Right forelimb (tissue), 1 donor: ENCODE data around the gene TAP1.
"Not testable (repeated sequence)": the region's sequence is repeated elsewhere in the genome, so short reads cannot be mapped to it uniquely, and the experiment has no call there.

Source experiments
- DNase-seq: peaks from one replicate; pipeline ENCODE4 v3.0.0-alpha.2; 2018

Gene TAP1

GRCh38 chr6:32853541-32854375, at the start of gene TAP1, which contains the start of gene PSMB9:
TSS of gene TAP1 (minus strand) at chr6:32853704. CDS start at chr6:32853636, 68 bp downstream.
TSS of gene PSMB9 (plus strand) at chr6:32854192. CDS start at chr6:32854230, 38 bp downstream.
- peak; percentile 93 for DNase-seq

- DNase-seq: no peak
Observed at GRCh38 chr6:32895006-32895345, 41.5 kb upstream of the TAP1 start.

- peak; percentile 97 for DNase-seq
Observed at GRCh38 chr6:32894085-32895005, 40.8 kb upstream of the TAP1 start.

GRCh38 chr6:32890831-32891230, 37.3 kb upstream of the TAP1 start:
- no peak for DNase-seq

GRCh38 chr6:32889533-32889932, 36.0 kb upstream of the TAP1 start:
- no peak for DNase-seq

GRCh38 chr6:32888576-32888975, 35.1 kb upstream of the TAP1 start:
- no peak for DNase-seq

- DNase-seq: no peak
Observed at GRCh38 chr6:32887616-32888015, 34.1 kb upstream of the TAP1 start.

GRCh38 chr6:32886681-32887383, 33.3 kb upstream of the TAP1 start:
- DNase-seq: no peak

- no peak for DNase-seq
Observed at GRCh38 chr6:32885698-32886286, 32.3 kb upstream of the TAP1 start.

GRCh38 chr6:32883789-32884188, 30.3 kb upstream of the TAP1 start:
- DNase-seq: no peak

- no peak for DNase-seq
Observed at GRCh38 chr6:32882879-32883250, 29.4 kb upstream of the TAP1 start.

- DNase-seq: not testable (repeated sequence)
Observed at GRCh38 chr6:32880962-32881361, 27.5 kb upstream of the TAP1 start.

GRCh38 chr6:32879691-32880090, 26.2 kb upstream of the TAP1 start:
- DNase-seq: no peak

- no peak for DNase-seq
Observed at GRCh38 chr6:32876603-32877002, 23.1 kb upstream of the TAP1 start.

GRCh38 chr6:32873947-32874346, 20.4 kb upstream of the TAP1 start:
- not testable (repeated sequence) for DNase-seq

- peak; percentile 85 for DNase-seq
Observed at GRCh38 chr6:32868257-32868788, 14.8 kb upstream of the TAP1 start.

GRCh38 chr6:32867554-32868256, 14.2 kb upstream of the TAP1 start:
- no peak for DNase-seq

- no peak for DNase-seq
Observed at GRCh38 chr6:32867022-32867477, 13.5 kb upstream of the TAP1 start.

GRCh38 chr6:32865724-32866443, 12.4 kb upstream of the TAP1 start:
- no peak for DNase-seq

- DNase-seq: no peak
Observed at GRCh38 chr6:32862725-32863124, 9.2 kb upstream of the TAP1 start.

- no peak for DNase-seq
Observed at GRCh38 chr6:32860674-32861073, 7.2 kb upstream of the TAP1 start.
